Fibroblast of lung (primary cell): Measurements from ENCODE around the gene CEMIP.

Experiments used
- EZH2 ChIP-seq: IDR thresholded peaks from 2 replicates; pipeline ENCODE4 v1.5.1; 2012; ENCODE audit warnings: low read length, control low read depth, mild to moderate bottlenecking; ENCODE audit errors: missing control alignments
- TF ChIP-seq, protein P1 (sequence below), 2 donors: IDR thresholded peaks in 1 of 2; conservative IDR thresholded peaks in 1 of 2; 1 replicate in 1 of 2; 2 replicates in 1 of 2; pipeline ENCODE4 v1.5.1; 2011 to 2012; ENCODE audit warnings: low read length in 2 of 2, control low read depth in 1 of 2, inconsistent platforms in 1 of 2, low read depth in 1 of 2, mild to moderate bottlenecking in 1 of 2

DNA sequence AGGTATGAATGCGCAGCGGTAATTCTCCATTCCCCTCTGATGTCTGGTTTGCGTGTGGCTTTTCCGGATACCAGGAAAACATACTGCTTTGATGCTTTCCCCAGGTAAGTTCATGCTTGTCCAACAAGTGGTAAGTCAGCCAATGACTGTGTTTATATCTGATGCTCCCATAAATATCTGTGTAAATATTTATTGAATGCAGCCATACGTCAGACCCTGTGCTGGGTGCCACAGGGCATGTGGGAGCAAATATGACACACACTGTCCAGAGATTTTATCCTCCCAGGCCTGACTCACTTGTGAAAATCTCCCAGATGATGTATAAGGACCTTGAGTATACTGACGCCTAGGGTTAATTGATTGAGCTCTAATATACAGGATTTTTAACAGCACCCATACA is 29.6 kb upstream of the CEMIP start:
- TF ChIP-seq, protein P1, sequence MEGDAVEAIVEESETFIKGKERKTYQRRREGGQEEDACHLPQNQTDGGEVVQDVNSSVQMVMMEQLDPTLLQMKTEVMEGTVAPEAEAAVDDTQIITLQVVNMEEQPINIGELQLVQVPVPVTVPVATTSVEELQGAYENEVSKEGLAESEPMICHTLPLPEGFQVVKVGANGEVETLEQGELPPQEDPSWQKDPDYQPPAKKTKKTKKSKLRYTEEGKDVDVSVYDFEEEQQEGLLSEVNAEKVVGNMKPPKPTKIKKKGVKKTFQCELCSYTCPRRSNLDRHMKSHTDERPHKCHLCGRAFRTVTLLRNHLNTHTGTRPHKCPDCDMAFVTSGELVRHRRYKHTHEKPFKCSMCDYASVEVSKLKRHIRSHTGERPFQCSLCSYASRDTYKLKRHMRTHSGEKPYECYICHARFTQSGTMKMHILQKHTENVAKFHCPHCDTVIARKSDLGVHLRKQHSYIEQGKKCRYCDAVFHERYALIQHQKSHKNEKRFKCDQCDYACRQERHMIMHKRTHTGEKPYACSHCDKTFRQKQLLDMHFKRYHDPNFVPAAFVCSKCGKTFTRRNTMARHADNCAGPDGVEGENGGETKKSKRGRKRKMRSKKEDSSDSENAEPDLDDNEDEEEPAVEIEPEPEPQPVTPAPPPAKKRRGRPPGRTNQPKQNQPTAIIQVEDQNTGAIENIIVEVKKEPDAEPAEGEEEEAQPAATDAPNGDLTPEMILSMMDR (conservative IDR thresholded peaks at IDR 0.05 in 1 of 2, IDR thresholded peaks at IDR 0.05 in 1 of 2; ENCODE audit: low read depth in 1 of 2, low read length in 2 of 2), result no peak
- no peak for TF ChIP-seq EZH2
